Renal pelvis (tissue), 12 donors: ENCODE data around the gene EREG. TPM values are rescaled to one million over a fixed set of nuclear protein-coding genes. Genes with fewer than 3 reads are reported as not detected.

ENCODE experiments used
- DNase-seq: peaks from one replicate; pipeline ENCODE4 v3.0.0-alpha.2; 2013
- long read RNA-seq, 16 experiments: transcript quantifications; one replicate each; lab custom pipeline, GENCODE V29; 2026
- polyA plus RNA-seq, 3 donors: library from polyadenylated mRNA; unstranded; fragments of 120-200 nt; gene quantifications; one replicate each; pipeline ENCODE4 v1.2.1, GENCODE V29; 2013; ENCODE audit not compliant: insufficient read length in 3 of 3

Gene EREG, protein sequence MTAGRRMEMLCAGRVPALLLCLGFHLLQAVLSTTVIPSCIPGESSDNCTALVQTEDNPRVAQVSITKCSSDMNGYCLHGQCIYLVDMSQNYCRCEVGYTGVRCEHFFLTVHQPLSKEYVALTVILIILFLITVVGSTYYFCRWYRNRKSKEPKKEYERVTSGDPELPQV
- polyA plus RNA-seq = under 1 TPM; 0.07 to 0.25 (median 0.19) TPM
- long read RNA-seq, donor 1 = 0 reads
- long read RNA-seq, donor 2 = 0 reads
- long read RNA-seq, donor 3 = 0 reads
- long read RNA-seq, donor 4 = 0 reads
- long read RNA-seq, donor 5 = 0 reads
- long read RNA-seq, donor 6 = 0 reads
- long read RNA-seq, donor 7 = 0 reads
- long read RNA-seq, donor 8 = 0 reads
- long read RNA-seq, donor 9 = 0 reads
- long read RNA-seq, donor 10 = 0 reads
- long read RNA-seq, donor 11 = 0 reads
- long read RNA-seq, donor 12 = 0 reads
- long read RNA-seq, donor 13 = 0 reads
- long read RNA-seq, donor 14 = 0 reads
- long read RNA-seq, donor 15 = 0 reads
- long read RNA-seq, donor 16 = 0 reads

DNA sequence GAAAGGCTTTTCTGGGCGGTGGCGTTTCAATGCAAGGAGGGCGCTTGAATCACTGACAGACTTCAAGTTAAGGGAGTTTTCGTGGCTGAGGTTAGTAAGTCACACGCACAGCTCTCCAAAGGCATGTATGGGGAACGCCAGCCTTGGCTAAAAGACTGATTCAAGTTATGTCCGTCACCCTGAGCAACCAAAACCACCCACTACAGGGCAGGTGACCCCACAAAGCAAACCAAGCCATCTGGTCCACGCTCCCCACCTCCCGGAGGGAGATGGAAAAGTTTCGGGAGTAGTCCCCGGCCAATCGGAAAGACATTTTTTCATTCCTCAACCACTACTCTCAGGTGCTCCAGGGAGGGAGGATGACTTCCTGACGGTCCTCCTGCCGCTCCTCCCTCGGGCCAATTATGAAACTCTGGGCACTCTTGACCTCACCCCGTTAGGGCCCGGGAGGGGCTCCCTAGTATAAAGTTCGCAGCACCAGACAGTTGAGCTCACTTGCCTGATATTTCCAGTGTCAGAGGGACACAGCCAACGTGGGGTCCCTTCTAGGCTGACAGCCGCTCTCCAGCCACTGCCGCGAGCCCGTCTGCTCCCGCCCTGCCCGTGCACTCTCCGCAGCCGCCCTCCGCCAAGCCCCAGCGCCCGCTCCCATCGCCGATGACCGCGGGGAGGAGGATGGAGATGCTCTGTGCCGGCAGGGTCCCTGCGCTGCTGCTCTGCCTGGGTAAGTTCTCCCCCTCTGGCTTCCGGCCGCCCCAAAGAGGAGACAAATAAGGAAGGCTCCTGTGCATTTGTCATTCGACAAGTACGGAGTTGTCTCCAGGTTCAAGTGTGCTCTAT, at the start of gene EREG:
TSS of gene EREG (plus strand) at position 494 of the 840 bp plus-strand sequence. CDS start at position 658, 164 bp downstream.
- DNase-seq = no peak

DNA sequence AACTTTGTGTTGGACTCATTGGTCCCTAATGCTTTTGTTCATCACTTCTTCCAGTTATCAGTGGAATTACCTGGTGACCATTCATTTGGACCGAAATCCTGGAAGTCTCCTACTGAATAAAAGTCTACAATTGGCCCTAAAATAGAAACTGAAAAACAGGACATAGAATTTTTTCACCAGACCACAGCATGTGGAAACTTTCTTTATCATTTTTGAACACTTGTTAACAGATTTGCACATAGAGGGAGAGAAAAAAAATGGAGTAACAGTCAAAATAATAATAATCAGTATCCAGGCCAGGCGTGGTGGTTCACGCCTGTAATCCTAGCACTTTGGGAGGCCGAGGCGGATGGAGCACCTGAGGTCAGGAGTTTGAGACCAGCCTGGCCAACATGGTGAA, 49.6 kb upstream of the EREG start:
- DNase-seq = no peak

DNA sequence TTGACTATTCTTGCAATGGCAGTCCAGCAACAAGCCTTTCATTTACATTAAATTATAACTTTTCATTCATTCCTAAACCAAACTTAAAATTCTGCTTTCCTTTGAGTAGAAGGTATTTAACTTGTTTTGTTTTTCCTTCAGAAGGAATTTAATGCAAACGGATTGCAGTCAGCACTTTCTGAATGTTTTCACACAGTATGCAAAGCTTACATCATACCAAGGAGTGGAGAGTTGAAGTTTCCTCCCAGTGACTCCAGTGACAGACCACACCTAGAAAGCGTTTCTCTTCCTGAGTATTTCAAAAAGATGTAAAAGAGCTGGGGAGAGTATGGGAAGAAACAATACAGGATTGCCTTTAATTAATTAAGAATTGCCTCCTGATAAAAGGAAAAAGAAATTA, 48.5 kb upstream of the EREG start:
- DNase-seq = no peak

DNA sequence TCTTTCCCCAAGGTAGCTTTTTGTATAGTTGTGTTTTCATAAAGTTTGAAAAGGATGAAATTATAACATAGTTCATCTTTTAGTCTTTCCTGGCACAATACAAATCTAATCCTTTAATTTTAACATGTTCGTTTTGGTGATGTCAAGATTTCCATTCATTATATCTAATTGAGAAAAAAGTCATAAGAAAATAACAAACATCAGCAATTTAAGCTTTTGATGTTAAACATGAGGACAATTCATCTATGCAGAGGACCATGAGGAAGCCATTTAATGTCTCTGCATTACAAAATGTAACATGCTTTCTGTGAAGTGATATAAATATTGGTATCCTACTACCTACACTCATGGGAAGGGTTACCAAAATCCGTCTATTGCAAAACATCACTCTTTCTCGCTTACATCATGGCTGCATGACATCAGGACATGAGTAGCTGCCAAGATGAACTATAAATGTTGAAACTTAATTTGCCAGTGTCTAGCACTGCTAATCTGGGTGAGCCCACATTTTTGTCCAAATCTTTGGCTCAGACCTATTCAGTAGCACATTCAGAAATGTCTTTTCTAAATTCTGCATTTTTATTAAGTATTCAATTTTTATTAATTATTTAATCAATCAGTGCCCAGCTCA, 47.2 kb upstream of the EREG start:
- no peak for DNase-seq

DNA sequence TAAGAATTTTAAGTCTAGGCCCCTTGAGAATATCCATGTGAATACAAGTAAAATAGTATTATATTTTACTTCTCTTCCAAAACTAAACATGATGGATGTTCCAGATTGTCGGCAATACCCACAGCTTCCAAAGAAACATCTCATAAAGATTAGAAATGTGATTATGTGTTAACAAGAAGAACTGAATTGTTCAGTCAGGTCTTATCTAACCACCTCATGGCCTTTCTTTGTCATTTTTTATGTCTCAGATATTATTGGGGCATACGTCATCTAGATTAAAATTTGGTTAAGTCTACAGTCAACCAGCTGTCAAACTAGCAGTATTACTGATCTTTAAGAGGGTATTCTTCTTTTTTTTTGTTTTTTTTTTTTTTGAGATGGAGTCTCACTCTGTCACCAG, 46.7 kb upstream of the EREG start:
- no peak for DNase-seq

DNA sequence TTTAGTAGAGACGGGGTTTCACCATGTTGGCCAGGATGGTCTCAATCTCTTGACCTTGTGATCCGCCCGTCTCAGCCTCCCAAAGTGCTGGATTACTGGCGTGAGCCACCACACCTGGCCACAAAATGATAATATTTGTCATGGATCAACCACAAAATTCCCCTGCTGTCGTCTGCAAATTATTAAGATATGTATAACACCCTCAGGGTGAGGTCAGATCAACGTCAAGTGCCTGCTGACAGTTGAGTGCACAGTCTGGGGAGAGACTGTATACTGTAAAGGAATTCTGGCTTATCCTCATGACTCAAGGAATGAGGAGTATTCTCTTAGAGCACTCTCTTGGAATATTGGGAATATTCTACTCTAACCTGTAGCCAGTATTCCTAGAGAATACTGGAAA, 45.5 kb upstream of the EREG start:
- no peak for DNase-seq

DNA sequence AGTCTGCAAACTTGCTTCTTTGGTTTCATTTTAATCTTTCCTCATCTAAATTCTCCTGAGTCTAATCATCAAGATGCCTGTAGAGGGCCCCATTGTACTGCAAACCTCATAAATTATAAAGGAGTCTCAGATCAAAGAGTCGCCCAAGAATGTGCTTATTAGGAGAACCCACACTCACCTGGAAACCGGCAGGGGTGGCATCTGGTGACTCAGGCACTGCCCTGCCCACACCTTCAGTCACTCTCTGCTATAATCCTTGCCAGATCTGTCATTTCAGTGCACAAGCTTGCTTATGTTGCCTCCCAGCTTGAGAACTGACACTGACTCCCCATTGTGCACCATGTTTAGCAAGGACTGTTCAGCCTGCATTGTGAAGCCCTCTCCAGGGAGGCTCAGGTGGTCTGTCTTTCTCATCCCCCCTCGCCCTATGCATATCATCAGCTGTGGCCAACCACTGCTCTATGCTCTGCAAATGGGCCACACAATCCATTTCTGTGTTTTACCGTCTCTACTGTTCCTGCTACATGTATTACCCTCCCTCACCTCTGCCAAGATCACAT, 44.3 kb upstream of the EREG start:
- DNase-seq = peak; percentile 52

DNA sequence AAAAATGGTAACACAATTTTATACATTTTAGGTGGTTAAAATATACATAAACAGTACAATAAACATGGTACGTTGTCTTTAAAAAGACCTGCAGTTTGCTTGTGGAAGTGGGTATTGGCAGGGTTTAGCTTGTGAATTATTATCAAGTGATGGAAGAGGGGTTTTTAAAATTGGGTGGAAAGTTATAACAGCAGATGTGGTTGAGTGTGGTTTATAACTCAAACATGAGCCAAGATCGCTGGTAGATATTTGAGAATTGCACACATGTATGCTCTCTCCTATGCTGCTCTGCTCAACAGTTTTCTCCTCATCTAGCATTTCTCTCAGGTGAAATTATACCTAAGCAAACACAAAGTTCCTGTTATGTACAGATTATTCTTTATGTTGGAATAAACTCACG, 42.6 kb upstream of the EREG start:
- no peak for DNase-seq

DNA sequence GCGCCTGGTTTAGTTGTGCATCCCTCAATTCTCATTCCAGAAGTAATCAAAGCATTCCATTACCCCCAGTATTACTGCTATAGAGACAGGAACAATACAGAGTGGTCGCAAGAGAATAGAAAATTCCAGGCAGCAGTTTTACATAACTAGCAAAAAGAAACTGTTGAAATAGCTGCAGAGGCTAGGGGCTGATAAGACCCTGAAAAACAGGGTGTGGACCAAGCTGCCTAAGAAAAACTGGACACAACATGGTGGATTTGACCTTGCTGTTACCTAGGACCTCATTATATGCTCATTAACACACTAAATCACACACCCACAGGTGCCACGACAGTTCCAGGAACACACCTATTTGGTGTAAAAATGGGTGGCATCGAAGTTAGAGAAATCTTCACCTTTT, 41.3 kb upstream of the EREG start:
- DNase-seq = no peak

DNA sequence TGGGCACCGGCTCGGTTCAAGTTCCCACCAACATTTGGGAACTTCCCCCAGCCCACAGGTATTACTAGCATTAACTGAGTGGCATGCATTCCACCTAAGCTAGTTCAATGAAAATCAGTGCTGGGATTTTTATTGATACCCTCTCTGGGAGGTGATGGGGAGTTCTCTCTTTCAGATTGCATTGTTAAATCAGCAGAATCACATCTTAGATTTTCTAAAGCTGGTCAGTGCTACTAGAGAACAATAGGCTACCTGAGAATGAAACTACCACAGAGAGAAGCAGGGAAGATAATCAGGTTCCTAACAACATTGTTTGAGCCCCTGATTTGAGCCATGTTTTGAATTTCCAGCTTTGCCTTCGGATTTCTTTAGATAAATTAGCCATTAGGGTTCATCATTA, 40.7 kb upstream of the EREG start:
- DNase-seq = no peak

DNA sequence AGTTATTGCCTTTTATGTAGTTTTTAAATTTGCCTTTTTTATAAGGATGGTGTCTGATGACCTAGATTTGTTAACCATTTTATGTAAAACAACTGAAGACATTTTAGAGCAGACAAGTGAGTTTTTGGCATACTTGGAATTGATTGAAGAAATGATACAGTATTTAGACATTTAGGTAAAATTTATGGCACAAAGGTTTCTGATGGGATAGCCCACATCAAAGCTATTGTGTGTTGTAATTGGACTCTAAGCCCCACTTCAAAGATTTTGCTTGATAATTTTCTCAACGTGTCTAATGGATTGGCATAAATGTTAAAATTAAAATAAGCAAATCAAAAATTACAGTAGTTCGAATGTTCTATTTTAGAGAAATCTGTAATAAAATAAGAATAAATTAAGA, 39.1 kb upstream of the EREG start:
- DNase-seq = no peak

DNA sequence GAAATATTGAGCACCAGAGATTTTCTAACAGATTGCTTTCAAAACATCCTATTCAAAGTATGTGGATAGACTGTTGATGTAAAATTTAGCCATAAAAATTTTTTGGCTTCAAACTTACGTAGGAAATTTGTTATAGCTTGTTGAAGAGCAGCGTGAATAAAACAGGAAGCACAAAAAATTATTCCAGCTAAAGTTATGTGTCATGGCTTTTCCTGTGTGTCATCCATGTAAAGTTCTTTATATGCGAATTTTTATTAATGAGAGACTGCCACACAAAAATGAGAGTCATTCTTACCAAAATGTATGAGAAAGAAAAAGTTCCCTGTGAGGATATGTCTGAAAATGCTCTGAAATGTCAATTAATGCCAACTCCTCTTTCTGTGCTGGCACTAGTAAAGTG, 37.2 kb upstream of the EREG start:
- DNase-seq = no peak

DNA sequence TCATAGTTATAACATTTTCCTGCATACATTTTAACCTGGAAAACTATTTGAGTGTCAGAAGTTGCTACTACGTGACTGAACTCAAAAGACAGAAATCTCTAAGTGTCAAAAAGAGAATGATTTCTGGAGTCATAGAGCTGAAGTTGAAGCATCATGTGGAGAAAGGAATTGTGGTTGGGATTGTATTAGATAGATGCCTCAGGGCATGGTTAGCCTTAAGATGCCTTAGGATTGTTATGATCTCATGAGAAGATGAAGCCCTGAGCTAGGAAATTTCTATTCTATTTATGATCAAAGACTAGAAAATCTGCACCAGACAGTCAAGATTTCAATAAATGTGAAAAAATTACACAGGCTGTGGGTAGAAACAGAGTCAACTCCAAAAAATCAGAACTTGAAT, 36.4 kb upstream of the EREG start:
- no peak for DNase-seq

DNA sequence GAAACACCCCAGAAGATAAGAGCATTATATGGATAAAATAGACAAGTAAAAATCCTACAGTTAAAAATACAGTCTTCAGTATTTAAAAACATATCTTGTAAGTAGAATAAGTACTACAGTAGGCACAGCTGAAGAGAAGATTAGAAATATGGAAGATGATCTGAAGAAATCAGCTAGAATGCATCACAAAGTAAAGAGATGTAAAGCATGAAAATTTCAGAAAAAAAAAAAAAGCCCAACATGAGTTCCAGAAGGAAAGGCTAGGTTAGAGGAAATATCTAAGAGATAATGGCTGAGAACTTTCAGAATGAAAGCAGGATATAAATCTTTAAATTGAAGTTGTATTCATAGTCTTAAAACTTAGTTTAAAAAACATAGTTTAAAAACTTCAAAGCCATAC, 35.6 kb upstream of the EREG start:
- no peak for DNase-seq

DNA sequence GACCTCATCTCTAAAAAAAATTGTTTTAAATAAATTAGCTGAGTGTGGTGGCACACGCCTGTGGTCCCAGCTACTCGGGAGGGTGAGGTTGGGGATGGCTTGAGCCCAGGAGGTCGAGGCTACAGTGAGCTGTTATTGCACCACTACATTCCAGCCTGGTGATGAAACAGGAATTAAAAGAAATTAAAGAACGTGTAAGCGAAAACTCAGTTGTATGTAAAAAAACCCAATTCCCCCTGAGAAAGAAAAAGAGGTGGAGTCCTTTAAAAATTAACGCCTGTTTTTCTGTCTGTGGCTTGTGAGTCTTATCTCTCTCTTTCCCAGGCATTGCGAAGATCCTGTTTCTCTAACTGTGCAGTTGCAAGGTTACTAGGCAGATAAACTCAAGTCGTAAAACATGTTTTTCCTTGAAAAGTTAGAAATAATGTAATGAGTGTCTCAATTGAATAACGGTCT, 34.6 kb upstream of the EREG start:
- DNase-seq = no peak

DNA sequence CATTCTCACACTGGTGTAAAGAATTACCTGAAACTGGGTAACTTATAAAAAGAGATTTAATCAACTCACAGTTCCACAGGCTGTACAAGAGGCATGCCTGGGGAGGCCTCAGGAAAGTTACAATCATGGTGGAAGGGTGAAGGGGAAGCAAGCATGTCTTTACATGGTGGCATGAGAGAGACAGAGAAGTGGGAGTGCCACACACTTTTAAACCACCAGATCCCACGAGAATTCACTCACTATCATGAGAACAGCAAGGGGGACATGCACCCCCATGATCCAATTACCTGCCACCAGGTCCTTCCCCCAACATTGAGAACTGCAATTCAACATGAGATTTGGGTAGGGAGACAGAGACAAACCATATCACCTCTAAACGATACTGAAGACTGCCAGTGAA, 33.7 kb upstream of the EREG start:
- no peak for DNase-seq

DNA sequence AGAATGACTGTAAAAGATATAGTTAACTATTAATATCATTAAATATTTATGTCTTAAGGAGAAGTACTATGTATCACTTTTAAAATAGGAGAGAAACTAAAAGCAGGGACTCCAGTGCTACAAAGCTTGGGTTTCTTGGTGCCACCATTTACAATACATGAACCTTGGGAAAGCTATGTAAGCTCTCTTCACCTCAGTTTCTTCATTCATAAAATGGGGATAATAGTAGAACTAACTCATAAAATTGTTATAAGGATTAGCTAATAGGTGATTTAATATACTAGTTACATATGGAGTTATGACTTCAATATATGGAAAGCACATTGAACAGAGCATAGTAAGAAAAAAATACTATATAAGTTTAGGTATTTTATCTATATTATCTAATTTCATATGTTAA, 33.0 kb upstream of the EREG start:
- no peak for DNase-seq

DNA sequence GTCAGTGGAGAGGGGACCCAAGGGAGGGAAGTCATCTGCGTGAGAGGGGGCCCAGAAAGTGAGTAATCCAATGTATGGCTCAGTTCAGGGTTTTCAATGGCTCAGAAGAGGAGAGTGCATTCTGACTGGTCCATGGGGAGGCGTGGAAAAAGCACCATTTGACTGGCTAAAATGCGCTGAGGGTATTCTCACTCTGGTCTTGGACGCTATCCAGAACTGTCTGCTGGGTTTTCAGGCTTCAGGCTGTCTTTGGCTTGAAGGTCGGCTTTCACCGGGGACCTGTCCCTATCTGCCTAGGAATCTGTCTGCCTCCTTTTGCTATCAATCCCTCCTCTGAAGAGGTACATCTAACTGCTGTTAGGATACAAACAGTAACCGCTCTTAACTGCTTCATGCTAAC, 30.3 kb upstream of the EREG start:
- no peak for DNase-seq

DNA sequence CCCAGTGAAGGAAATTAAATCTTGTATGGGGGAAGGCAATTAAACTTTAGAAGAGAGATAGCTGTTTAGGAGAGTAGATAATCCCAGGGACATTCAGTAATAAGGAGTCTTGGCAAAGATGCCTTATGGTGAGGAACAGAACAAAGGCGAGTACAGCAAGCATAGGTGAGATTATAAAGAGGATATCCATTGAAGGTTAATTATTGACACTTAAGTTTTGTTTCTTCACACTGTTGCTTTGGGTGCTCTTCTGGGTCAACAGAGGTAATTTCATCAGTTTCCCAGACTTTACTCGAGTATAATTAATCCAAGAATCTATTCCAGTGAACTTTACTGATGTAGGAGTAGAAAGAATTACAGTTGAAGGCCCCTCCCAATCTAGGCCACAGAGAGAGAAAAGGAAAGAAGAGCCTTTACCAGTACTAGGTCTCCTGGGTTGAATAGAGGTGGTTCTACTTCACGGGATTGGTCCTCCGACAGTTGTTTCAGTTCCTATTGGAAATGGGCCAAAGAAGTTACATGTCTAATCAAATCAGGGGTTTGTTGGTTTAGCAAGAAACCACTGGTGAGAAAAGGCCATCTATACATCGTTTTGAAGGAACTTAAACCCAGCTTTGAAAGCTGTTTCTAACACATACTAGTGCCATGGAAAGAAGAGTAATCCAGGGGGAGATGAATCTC, 29.5 kb upstream of the EREG start:
- no peak for DNase-seq

DNA sequence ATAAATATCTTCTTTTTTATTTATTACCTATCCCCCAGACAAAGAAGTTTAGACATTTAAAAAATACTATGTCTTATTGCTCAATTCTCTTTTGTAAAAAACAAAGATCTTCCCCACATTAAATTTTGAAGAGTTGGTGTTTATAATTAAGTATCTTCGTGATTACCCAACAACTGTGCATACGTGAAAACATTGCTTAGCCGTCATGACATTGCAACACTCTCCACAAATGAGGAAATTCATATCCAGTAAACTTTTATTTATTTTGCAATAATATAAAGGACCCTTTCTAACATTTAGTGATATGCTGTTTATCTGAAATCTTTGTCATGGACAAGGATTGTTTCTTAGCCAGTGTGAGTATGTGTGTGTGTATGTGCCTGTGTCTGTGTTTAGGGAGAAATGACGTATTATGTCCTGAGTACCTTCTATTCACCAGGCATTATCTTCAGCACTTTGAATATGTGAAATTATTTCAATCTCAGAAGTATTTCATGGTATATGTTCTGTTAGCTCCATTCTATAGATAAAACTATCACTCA, 26.1 kb upstream of the EREG start:
- no peak for DNase-seq

DNA sequence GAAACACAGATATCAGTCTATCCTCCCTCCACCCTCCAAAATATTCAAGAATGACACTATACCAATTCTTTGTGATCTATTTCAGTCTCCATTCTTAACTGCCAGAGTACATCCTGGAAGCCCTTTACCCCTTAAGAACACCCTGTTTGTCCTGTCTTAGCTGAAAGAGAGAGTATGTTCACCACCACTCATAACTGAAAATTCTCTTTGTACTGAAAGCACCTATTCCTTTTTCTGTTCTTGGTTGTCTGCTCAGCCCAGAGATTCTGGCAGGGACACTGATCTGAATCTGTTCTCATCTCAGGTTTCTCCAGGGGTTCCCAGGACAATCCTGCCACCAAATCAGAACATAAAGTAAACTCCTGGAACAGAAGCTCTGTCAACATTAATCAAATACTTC, 25.4 kb upstream of the EREG start:
- no peak for DNase-seq
